GM23248 (cell line): ENCODE measurements around the gene FOXE1. TPM values are rescaled to one million over a fixed set of nuclear protein-coding genes. Genes with fewer than 3 reads are reported as not detected.

Experiments
- DNase-seq: peaks from one replicate; pipeline ENCODE4 v3.0.0-alpha.2; 2015
- H2AFZ ChIP-seq: fragments of 200-600 bp; sonication (generic); 2 replicates; pipeline ENCODE4 v1.6.1; 2016; ENCODE audit warnings: antibody characterized with exemption
- H3F3A ChIP-seq: fragments of 200-600 bp; sonication (generic); 2 replicates; pipeline ENCODE4 v1.6.1; 2016; ENCODE audit warnings: mild to moderate bottlenecking, antibody characterized with exemption, mixed run types; ENCODE audit not compliant: insufficient read depth
- H3K27ac ChIP-seq: fragments of 200-600 bp; sonication (generic); 2 replicates; pipeline ENCODE4 v1.5.1; 2016; ENCODE audit warnings: mild to moderate bottlenecking
- H3K27me3 ChIP-seq: fragments of 200-600 bp; sonication (generic); replicated peaks from 2 replicates; pipeline ENCODE4 v1.6.1; 2016; ENCODE audit warnings: mild to moderate bottlenecking; ENCODE audit not compliant: insufficient read depth
- H3K36me3 ChIP-seq: fragments of 200-600 bp; sonication (generic); 2 replicates; pipeline ENCODE4 v1.6.1; 2016; ENCODE audit warnings: low read depth, mild to moderate bottlenecking
- H3K4me1 ChIP-seq: fragments of 200-600 bp; sonication (generic); 2 replicates; pipeline ENCODE4 v1.6.1; 2016; ENCODE audit warnings: mild to moderate bottlenecking; ENCODE audit not compliant: insufficient read depth
- H3K4me2 ChIP-seq: fragments of 200-600 bp; sonication (generic); one replicate; pipeline ENCODE4 v1.6.1; 2016; ENCODE audit warnings: mild to moderate bottlenecking; ENCODE audit not compliant: unreplicated experiment
- H3K4me3 ChIP-seq: fragments of 200-600 bp; sonication (generic); 2 replicates; pipeline ENCODE4 v1.5.1; 2016; ENCODE audit warnings: mild to moderate bottlenecking
- H3K79me2 ChIP-seq: fragments of 200-600 bp; sonication (generic); 2 replicates; pipeline ENCODE4 v1.6.1; 2016; ENCODE audit warnings: mild to moderate bottlenecking; ENCODE audit not compliant: insufficient read depth
- H3K9ac ChIP-seq: fragments of 200-600 bp; sonication (generic); 2 replicates; pipeline ENCODE4 v1.6.1; 2016; ENCODE audit warnings: mild to moderate bottlenecking
- H3K9me2 ChIP-seq: fragments of 200-600 bp; sonication (generic); 2 replicates; pipeline ENCODE4 v1.6.1; 2016; ENCODE audit warnings: mixed run types, mild to moderate bottlenecking, moderate library complexity; ENCODE audit not compliant: insufficient read depth
- H3K9me3 ChIP-seq: fragments of 200-600 bp; sonication (generic); one replicate; pipeline ENCODE4 v1.6.1; 2017; ENCODE audit warnings: low read depth
- H4K20me1 ChIP-seq: fragments of 200-600 bp; sonication (generic); 2 replicates; pipeline ENCODE4 v1.6.0; 2016; ENCODE audit not compliant: insufficient read depth
- EZH2 ChIP-seq: fragments of 200-600 bp; sonication (generic); IDR thresholded peaks from 2 replicates; pipeline ENCODE4 v1.6.1; 2018; ENCODE audit warnings: antibody characterized with exemption, mild to moderate bottlenecking; ENCODE audit not compliant: insufficient read depth, poor library complexity, severe bottlenecking
- EZH2phosphoT487 ChIP-seq: fragments of 200-600 bp; sonication (generic); IDR thresholded peaks from 2 replicates; pipeline ENCODE4 v1.6.1; 2018; ENCODE audit warnings: antibody characterized with exemption, moderate library complexity, mild to moderate bottlenecking, low read depth; ENCODE audit not compliant: insufficient read depth
- WGBS, 2 experiments: methylation state at CpG; one replicate each; pipeline ENCODE4 v1.1.6; 2015 to 2017; ENCODE audit warnings: low lambda C conversion rate in 2 of 2, low coverage in 1 of 2; ENCODE audit errors: missing lambda C conversion rate in 2 of 2; 5-methylcytosine and 5-hydroxymethylcytosine counted together
- in situ Hi-C: fragments of 300-500 bp; cut with MboI; formaldehyde crosslinking; loops from 2 replicates; pipeline ENCODE4 v1.15.0; 2020
- polyA plus RNA-seq: library from polyadenylated mRNA; unstranded; fragments of >200 nt; fragmentation: Nextera tagmentation; extraction: Ambion mirVana; gene quantifications from 2 replicates; pipeline ENCODE4 v1.2.1, GENCODE V29; 2016
- total RNA-seq: library from RNA; depleted of rRNA; stranded (reverse); fragments of >200 nt; shearing (Covaris generic); gene quantifications from 2 replicates; pipeline ENCODE4 v1.2.3, GENCODE V29; 2014

FOXE1 gene
- total and polyA plus RNA-seq, 2 experiments from 2014 or later, result not detected

GRCh38 chr9:97812247-97812543 lies 40.8 kb upstream of the FOXE1 start:
- Histone ChIP-seq H3K4me2 (no peak overlapping the region), H4K20me1 (no peaks in the 10 kb centered on the region), H3K79me2 (no peaks in the 10 kb centered on the region), H3K4me1 (peaks cover 4% of the 10 kb centered on the region; the same call in 1 of the 2 replicates), H3F3A (0 out of 2 replicates have a peak, but pooled peaks cover 7% of the 10 kb centered on the region), H3K9ac (no peak overlapping the region), H3K9me3 (no peaks in the 10 kb centered on the region), H3K27me3 (peaks cover 34% of the 10 kb centered on the region), H2AFZ (no peak overlapping the region), H3K36me3 (no peaks in the 10 kb centered on the region), H3K27ac (no peak overlapping the region), H3K4me3 (no peak overlapping the region), H3K9me2 (no peaks in the 10 kb centered on the region)
- WGBS, 2 experiments, result 2% methylated on average over 2 of the region's 2 CpGs
- in situ Hi-C loops, result no loop called here
- TF ChIP-seq EZH2phosphoT487 (no peak), EZH2 (no peak)
- no peak for DNase-seq

- Histone ChIP-seq H3K9me3 (no peaks in the 10 kb centered on the region), H3K4me2 (no peak overlapping the region), H3K27ac (no peak overlapping the region), H4K20me1 (no peaks in the 10 kb centered on the region), H3K9ac (no peak overlapping the region), H3K27me3 (peaks cover 32% of the 10 kb centered on the region), H2AFZ (no peak overlapping the region), H3K4me3 (no peak overlapping the region), H3K79me2 (no peaks in the 10 kb centered on the region), H3K36me3 (no peaks in the 10 kb centered on the region), H3K9me2 (no peaks in the 10 kb centered on the region), H3K4me1 (peaks cover 4% of the 10 kb centered on the region; the same call in 1 of the 2 replicates), H3F3A (0 out of 2 replicates have a peak, but pooled peaks cover 7% of the 10 kb centered on the region)
- in situ Hi-C loops, result no loop called here
- no peak for DNase-seq
- TF ChIP-seq EZH2 (no peak), EZH2phosphoT487 (no peak)
Measured at GRCh38 chr9:97813072-97813471, 40.0 kb upstream of the FOXE1 start.

GRCh38 chr9:97819735-97820134 lies 33.3 kb upstream of the FOXE1 start:
- no peak for DNase-seq
- in situ Hi-C loops, result no loop called here
- H3K4me1 ChIP-seq, result no peaks in the 10 kb centered on the region
- no peak overlapping the region for H2AFZ ChIP-seq
- no peak overlapping the region for H3K4me2 ChIP-seq
- 21 to 45% methylated on average over 1 of the region's 1 CpG for WGBS, 2 experiments
- H3K79me2 ChIP-seq, result no peaks in the 10 kb centered on the region
- no peaks in the 10 kb centered on the region for H3K36me3 ChIP-seq
- no peak overlapping the region for H3K9ac ChIP-seq
- no peak overlapping the region for H3K27ac ChIP-seq
- H4K20me1 ChIP-seq, result no peaks in the 10 kb centered on the region
- H3K9me2 ChIP-seq, result no peaks in the 10 kb centered on the region
- TF ChIP-seq EZH2phosphoT487 (no peak), EZH2 (no peak)
- peaks cover 50% of the 10 kb centered on the region for H3K27me3 ChIP-seq
- no peaks in the 10 kb centered on the region for H3F3A ChIP-seq
- no peaks in the 10 kb centered on the region for H3K9me3 ChIP-seq
- no peak overlapping the region for H3K4me3 ChIP-seq

GRCh38 chr9:97820373-97820772 lies 32.7 kb upstream of the FOXE1 start:
- no peak overlapping the region for H2AFZ ChIP-seq
- H3K9me2 ChIP-seq, result no peaks in the 10 kb centered on the region
- H3K27ac ChIP-seq, result no peak overlapping the region
- DNase-seq, result no peak
- no peaks in the 10 kb centered on the region for H3K4me1 ChIP-seq
- H3K4me2 ChIP-seq, result no peak overlapping the region
- peaks cover 52% of the 10 kb centered on the region for H3K27me3 ChIP-seq
- H3K36me3 ChIP-seq, result no peaks in the 10 kb centered on the region
- no peak overlapping the region for H3K9ac ChIP-seq
- no peaks in the 10 kb centered on the region for H3F3A ChIP-seq
- no peaks in the 10 kb centered on the region for H4K20me1 ChIP-seq
- H3K4me3 ChIP-seq, result no peak overlapping the region
- in situ Hi-C loops, result no loop called here
- no peak for TF ChIP-seq EZH2phosphoT487
- TF ChIP-seq EZH2, result no peak
- WGBS, 2 experiments, result 0 to 3% methylated on average over 1 of the region's 1 CpG
- H3K79me2 ChIP-seq, result no peaks in the 10 kb centered on the region
- H3K9me3 ChIP-seq, result no peaks in the 10 kb centered on the region
